Activated B cell treated with CpG ODN at 0.5 μM for 24 hours (primary cell): ENCODE results near the gene HSPB3. TPM values are rescaled to one million over a fixed set of nuclear protein-coding genes. Genes with fewer than 3 reads are reported as not detected.
"Not testable (repeated sequence)": the region's sequence is repeated elsewhere in the genome, so short reads cannot be mapped to it uniquely, and the experiment has no call there.

Source experiments
- ATAC-seq: fragments of 200-7000 bp; cut with Tn5 transposase; one replicate; pipeline ENCODE4 v1.10.0; 2021; ENCODE audit warnings: low read depth, mild to moderate bottlenecking, moderate library complexity
- CTCF ChIA-PET: fragments of 350-600 bp; sonication (Branson Sonifier 250); formaldehyde crosslinking; loops from one replicate; lab custom pipeline; 2021; ENCODE audit warnings: antibody characterized with exemption; lab: Charles Lee
- POLR2A ChIA-PET: fragments of 350-600 bp; sonication (Branson Sonifier 250); formaldehyde crosslinking; loops from one replicate; lab custom pipeline; 2021; ENCODE audit warnings: antibody characterized with exemption; lab: Charles Lee
- DNase-seq: peaks from one replicate; pipeline ENCODE4 v3.0.0; 2022
- H3K27ac Mint-ChIP-seq: one replicate; pipeline ENCODE4 v1.8.0; 2020; ENCODE audit warnings: mixed read lengths
- H3K27me3 Mint-ChIP-seq: one replicate; pipeline ENCODE4 v1.8.0; 2021; ENCODE audit warnings: mixed read lengths
- H3K36me3 Mint-ChIP-seq: one replicate; pipeline ENCODE4 v1.8.0; 2021; ENCODE audit warnings: low read depth, mixed read lengths
- H3K4me1 Mint-ChIP-seq: one replicate; pipeline ENCODE4 v1.8.0; 2021; ENCODE audit warnings: mixed read lengths
- H3K4me3 Mint-ChIP-seq: one replicate; pipeline ENCODE4 v1.8.0; 2020; ENCODE audit warnings: mild to moderate bottlenecking, mixed read lengths
- H3K9me3 Mint-ChIP-seq: one replicate; pipeline ENCODE4 v1.8.0; 2020; ENCODE audit warnings: mixed read lengths
- CTCF ChIP-seq: fragments of 200-600 bp; IDR thresholded peaks from one replicate; pipeline ENCODE4 v1.8.0; 2022; ENCODE audit warnings: antibody characterized with exemption, mild to moderate bottlenecking
- intact Hi-C: fragments of 100-400 bp; cut with micrococcal nuclease; formaldehyde crosslinking; loops from one replicate; pipeline ENCODE4 v1.15.1; 2024
- total RNA-seq: library from RNA; stranded (reverse); gene quantifications from 2 replicates; pipeline ENCODE4 v1.2.3, GENCODE V29; 2022

The HSPB3 gene
- total RNA-seq, 1 donor from 2014 or later: not detected

- intact Hi-C loops: no loop called here
- H3K27me3 Mint-ChIP-seq: peaks cover 14% of the 10 kb centered on the region
- ChIA-PET CTCF (no interaction called here), POLR2A (no interaction called here)
- TF ChIP-seq CTCF: no peak
- H3K36me3 Mint-ChIP-seq: no peaks in the 10 kb centered on the region
- peaks cover 3% of the 10 kb centered on the region for H3K9me3 Mint-ChIP-seq
- no peak overlapping the region for H3K27ac Mint-ChIP-seq
- H3K4me3 Mint-ChIP-seq: no peak overlapping the region
- ATAC-seq (no peak), DNase-seq (no peak)
- no peaks in the 10 kb centered on the region for H3K4me1 Mint-ChIP-seq
These were observed 21.2 kb downstream of the HSPB3 start for GRCh38 chr5:54476682-54477081.

- H3K36me3 Mint-ChIP-seq: no peaks in the 10 kb centered on the region
- H3K4me1 Mint-ChIP-seq: no peaks in the 10 kb centered on the region
- ATAC-seq (no peak), DNase-seq (no peak)
- intact Hi-C loops: no loop called here
- no peak overlapping the region for H3K27ac Mint-ChIP-seq
- peaks cover 3% of the 10 kb centered on the region for H3K9me3 Mint-ChIP-seq
- no peak for TF ChIP-seq CTCF
- ChIA-PET POLR2A (no interaction called here), CTCF (interaction anchor here (1.0 kb wide), 1 partner anchor 11 kb away, joined by 3 read pairs; no protein-coding TSS in a partner anchor)
- H3K4me3 Mint-ChIP-seq: no peak overlapping the region
- peaks cover 25% of the 10 kb centered on the region for H3K27me3 Mint-ChIP-seq
These were observed 22.5 kb downstream of the HSPB3 start for GRCh38 chr5:54477941-54478478.

- ChIA-PET CTCF (interaction anchor here (2.0 kb wide), 1 partner anchor 10 kb away, joined by 8 read pairs; no protein-coding TSS in a partner anchor), POLR2A (no interaction called here)
- ATAC-seq: no peak
- H3K4me3 Mint-ChIP-seq: no peak overlapping the region
- H3K27me3 Mint-ChIP-seq: peaks cover 27% of the 10 kb centered on the region
- DNase-seq: no peak
- no peak overlapping the region for H3K27ac Mint-ChIP-seq
- H3K9me3 Mint-ChIP-seq: peaks cover 3% of the 10 kb centered on the region
- intact Hi-C loops: no loop called here
- no peaks in the 10 kb centered on the region for H3K36me3 Mint-ChIP-seq
- no peak for TF ChIP-seq CTCF
- H3K4me1 Mint-ChIP-seq: no peaks in the 10 kb centered on the region
These were observed 24.8 kb downstream of the HSPB3 start for GRCh38 chr5:54480296-54480695.

GRCh38 chr5:54484219-54484894, 28.9 kb downstream of the HSPB3 start:
- DNase-seq: no peak
- H3K27me3 Mint-ChIP-seq: peaks cover 23% of the 10 kb centered on the region
- H3K4me3 Mint-ChIP-seq: no peak overlapping the region
- ChIA-PET POLR2A (interaction anchor here (0.5 kb wide), 1 partner anchor 26 kb away, joined by 3 read pairs; no protein-coding TSS in a partner anchor), CTCF (no interaction called here)
- intact Hi-C loops: no loop called here
- ATAC-seq: no peak
- H3K36me3 Mint-ChIP-seq: no peaks in the 10 kb centered on the region
- H3K4me1 Mint-ChIP-seq: no peaks in the 10 kb centered on the region
- no peak for TF ChIP-seq CTCF
- peaks cover 2% of the 10 kb centered on the region for H3K9me3 Mint-ChIP-seq
- no peak overlapping the region for H3K27ac Mint-ChIP-seq

- ATAC-seq, POLR2A ChIA-PET, H3K36me3 Mint-ChIP-seq, H3K27ac Mint-ChIP-seq, DNase-seq, CTCF ChIA-PET, H3K4me1 Mint-ChIP-seq, H3K9me3 Mint-ChIP-seq, H3K4me3 Mint-ChIP-seq: not testable (repeated sequence)
- intact Hi-C loops: loop anchor here (5.0 kb wide), 1 partner anchor 258 kb away; no protein-coding TSS in a partner anchor
- peaks cover 21% of the 10 kb centered on the region for H3K27me3 Mint-ChIP-seq
These were observed 30.2 kb downstream of the HSPB3 start for GRCh38 chr5:54485659-54486058.

- H3K4me1 Mint-ChIP-seq, DNase-seq, H3K36me3 Mint-ChIP-seq, H3K9me3 Mint-ChIP-seq, ATAC-seq, H3K4me3 Mint-ChIP-seq, H3K27ac Mint-ChIP-seq, H3K27me3 Mint-ChIP-seq, POLR2A ChIA-PET: not testable (repeated sequence)
- intact Hi-C loops: loop anchor here (1.0 to 5.0 kb wide), 5 partner anchors 46 to 262 kb away; no protein-coding TSS in a partner anchor
- CTCF ChIA-PET: interaction anchor here (0.8 to 3.8 kb wide), 20 partner anchors 9 to 417 kb away, joined by 3 to 25 read pairs (median 6); partner anchors contain the start of genes ARL15 and SNX18
These were observed 34.1 kb downstream of the HSPB3 start for GRCh38 chr5:54489648-54489979.
